CD14-positive monocyte (primary cell): ENCODE data around the gene CBX3. TPM values are rescaled to one million over a fixed set of nuclear protein-coding genes. Genes with fewer than 3 reads are reported as not detected.

Source experiments
- DNase-seq, 3 donors: peaks; one replicate each; pipeline ENCODE4 v3.0.0-alpha.2; 2011 to 2022
- H2AFZ ChIP-seq: 2 replicates; pipeline ENCODE4 v1.6.0; 2012; ENCODE audit warnings: mild to moderate bottlenecking, low read depth, low read length, inconsistent platforms; ENCODE audit not compliant: insufficient read depth, poor library complexity, severe bottlenecking
- H3K27ac ChIP-seq, 2 donors: 1 replicate in 1 of 2; 2 replicates in 1 of 2; pipeline ENCODE4 v1.5.1; 2012 to 2013; ENCODE audit warnings: low read length in 2 of 2, control low read depth in 1 of 2, inconsistent platforms in 1 of 2, low read depth in 1 of 2, mild to moderate bottlenecking in 1 of 2
- H3K27me3 ChIP-seq, 2 donors: one replicate each; pipeline versions ENCODE4 v1.6.0 to v1.6.1; 2011 to 2013; ENCODE audit warnings: low read length in 2 of 2; ENCODE audit not compliant: control insufficient read depth in 2 of 2, insufficient read depth in 2 of 2
- H3K36me3 ChIP-seq, 2 donors: replicated peaks in 1 of 2; 1 replicate in 1 of 2; 2 replicates in 1 of 2; pipeline versions ENCODE4 v1.5.1 to v1.6.1; 2012 to 2013; ENCODE audit warnings: low read length in 2 of 2, control low read depth in 1 of 2, inconsistent platforms in 1 of 2, mild to moderate bottlenecking in 1 of 2; ENCODE audit not compliant: insufficient read depth in 2 of 2, control insufficient read depth in 1 of 2
- H3K4me1 ChIP-seq, 2 donors: 1 replicate in 1 of 2; 2 replicates in 1 of 2; pipeline versions ENCODE4 v1.5.1 to v1.6.1; 2012 to 2013; ENCODE audit warnings: low read length in 2 of 2, control low read depth in 1 of 2, inconsistent platforms in 1 of 2, mild to moderate bottlenecking in 1 of 2, moderate library complexity in 1 of 2; ENCODE audit not compliant: insufficient read depth in 2 of 2, control insufficient read depth in 1 of 2
- H3K4me2 ChIP-seq: replicated peaks from 2 replicates; pipeline ENCODE3; 2012; ENCODE audit warnings: low read length, moderate library complexity, mild to moderate bottlenecking; ENCODE audit not compliant: poor library complexity, severe bottlenecking; ENCODE audit errors: extremely low read depth
- H3K4me3 ChIP-seq, 3 experiments: fragments of 200-600 bp in 1 of 3; sonication (generic) in 1 of 3; replicated peaks in 1 of 3; 1 replicate in 2 of 3; 2 replicates in 1 of 3; pipeline ENCODE4 v1.5.1; 2011 to 2013; ENCODE audit warnings: low read length in 3 of 3, mild to moderate bottlenecking in 3 of 3, control low read depth in 2 of 3, low read depth in 2 of 3, inconsistent platforms in 1 of 3, moderate library complexity in 1 of 3
- H3K79me2 ChIP-seq: 2 replicates; pipeline ENCODE4 v1.6.0; 2012; ENCODE audit warnings: mild to moderate bottlenecking, control low read depth, inconsistent platforms, low read length, moderate library complexity; ENCODE audit not compliant: insufficient read depth
- H3K9ac ChIP-seq: 2 replicates; pipeline ENCODE4 v1.6.0; 2017; ENCODE audit warnings: low read length, mild to moderate bottlenecking; ENCODE audit not compliant: insufficient read depth, poor library complexity, severe bottlenecking
- H3K9me3 ChIP-seq, 2 donors: replicated peaks in 1 of 2; 1 replicate in 1 of 2; 2 replicates in 1 of 2; pipeline versions ENCODE4 v1.5.1 to v1.6.1; 2012 to 2013; ENCODE audit warnings: low read length in 2 of 2, control low read depth in 1 of 2; ENCODE audit not compliant: control insufficient read depth in 1 of 2, insufficient read depth in 1 of 2
- H4K20me1 ChIP-seq: 2 replicates; pipeline ENCODE4 v1.6.0; 2012; ENCODE audit warnings: mild to moderate bottlenecking, low read length, control low read depth, moderate library complexity; ENCODE audit not compliant: insufficient read depth
- H3K27ac Mint-ChIP-seq, 7 donors: one replicate each; pipeline ENCODE4 v1.8.0; 2020; ENCODE audit warnings: mild to moderate bottlenecking in 7 of 7, mixed read lengths in 7 of 7, moderate library complexity in 6 of 7, inconsistent platforms in 2 of 7
- H3K27me3 Mint-ChIP-seq, 3 donors: one replicate each; pipeline ENCODE4 v1.8.0; 2021 to 2022; ENCODE audit warnings: low read depth in 3 of 3, mild to moderate bottlenecking in 3 of 3, mixed read lengths in 3 of 3, moderate library complexity in 3 of 3, inconsistent platforms in 1 of 3
- H3K36me3 Mint-ChIP-seq, 2 donors: one replicate each; pipeline ENCODE4 v1.8.0; 2020; ENCODE audit warnings: mixed read lengths in 2 of 2, inconsistent platforms in 1 of 2, mild to moderate bottlenecking in 1 of 2
- H3K4me1 Mint-ChIP-seq: one replicate; pipeline ENCODE4 v1.8.0; 2020; ENCODE audit warnings: mild to moderate bottlenecking, mixed read lengths
- H3K4me3 Mint-ChIP-seq, 2 donors: one replicate each; pipeline ENCODE4 v1.8.0; 2020; ENCODE audit warnings: mild to moderate bottlenecking in 2 of 2, mixed read lengths in 2 of 2, moderate library complexity in 1 of 2
- H3K9me3 Mint-ChIP-seq, 7 donors: one replicate each; pipeline ENCODE4 v1.8.0; 2020 to 2022; ENCODE audit warnings: mixed read lengths in 7 of 7, mild to moderate bottlenecking in 6 of 7, moderate library complexity in 6 of 7, inconsistent platforms in 2 of 7
- WGBS: methylation state at CpG from one replicate; pipeline ENCODE4 v1.1.5; 2013; ENCODE audit warnings: missing lambda C conversion rate; ENCODE audit not compliant: insufficient coverage; 5-methylcytosine and 5-hydroxymethylcytosine counted together
- intact Hi-C, 2 donors: fragments of 100-400 bp; cut with micrococcal nuclease; formaldehyde crosslinking; loops; one replicate each; pipeline versions ENCODE4 v1.15.0 to v1.15.1; 2023
- polyA plus RNA-seq, 3 donors: library from polyadenylated mRNA; depleted of rRNA in 1 of 3; unstranded in 2 of 3; stranded (reverse) in 1 of 3; fragments of 300-500 nt in 2 of 3; fragments of >200 nt in 1 of 3; fragmentation: Illumina TruSeq in 2 of 3; gene quantifications; 1 replicate in 2 of 3; 2 replicates in 1 of 3; pipeline ENCODE4 v1.2.3, GENCODE V29; 2012 to 2021
- TF ChIP-seq, protein P1 (sequence below): fragments of 200-600 bp; IDR thresholded peaks from one replicate; pipeline ENCODE4 v1.8.0; 2022; ENCODE audit warnings: antibody characterized with exemption, mild to moderate bottlenecking

The CBX3 gene
- polyA plus RNA-seq, 3 donors, result 48.1 to 78.1 (median 63.7) TPM

DNA sequence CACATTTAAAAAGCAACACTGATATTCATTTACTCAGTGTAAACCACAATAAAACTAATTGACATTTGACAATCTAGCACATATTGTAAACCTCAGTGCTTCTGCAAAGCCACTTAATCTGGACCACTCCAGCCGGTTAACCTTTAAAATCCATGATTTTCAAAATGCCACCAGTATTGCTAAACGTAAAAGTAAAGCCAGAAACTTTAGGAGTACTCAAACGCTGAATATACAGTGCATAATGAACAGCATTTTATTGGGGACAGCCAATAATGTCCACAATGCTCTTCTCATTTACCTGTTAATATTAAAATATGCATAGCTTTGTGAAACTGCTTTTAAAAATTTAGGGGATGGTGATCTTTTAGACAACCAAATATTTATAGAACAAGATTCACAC lies 11.8 kb upstream of the CBX3 start:
- Histone ChIP-seq H3K27me3 (no peaks in the 10 kb centered on the region), H3K9ac (no peak overlapping the region), H3K79me2 (peaks cover 56% of the 10 kb centered on the region), H3K4me1 (peaks cover 23 to 28% of the 10 kb centered on the region in 2 donors), H2AFZ (no peak overlapping the region), H3K9me3 (no peaks in the 10 kb centered on the region), H4K20me1 (peaks cover 99% of the 10 kb centered on the region), H3K36me3 (peaks cover 59 to 66% of the 10 kb centered on the region in 2 donors), H3K27ac (no peak overlapping the region), H3K4me2 (no peak overlapping the region), H3K4me3 (no peak overlapping the region)
- Mint-ChIP-seq H3K27me3 (no peaks in the 10 kb centered on the region), H3K9me3 (no peaks in the 10 kb centered on the region), H3K36me3 (peaks cover 55 to 74% of the 10 kb centered on the region in 2 donors), H3K4me3 (no peak overlapping the region), H3K4me1 (peaks cover 58% of the 10 kb centered on the region), H3K27ac (no peak overlapping the region)
- no peak for DNase-seq
- TF ChIP-seq, protein P1, sequence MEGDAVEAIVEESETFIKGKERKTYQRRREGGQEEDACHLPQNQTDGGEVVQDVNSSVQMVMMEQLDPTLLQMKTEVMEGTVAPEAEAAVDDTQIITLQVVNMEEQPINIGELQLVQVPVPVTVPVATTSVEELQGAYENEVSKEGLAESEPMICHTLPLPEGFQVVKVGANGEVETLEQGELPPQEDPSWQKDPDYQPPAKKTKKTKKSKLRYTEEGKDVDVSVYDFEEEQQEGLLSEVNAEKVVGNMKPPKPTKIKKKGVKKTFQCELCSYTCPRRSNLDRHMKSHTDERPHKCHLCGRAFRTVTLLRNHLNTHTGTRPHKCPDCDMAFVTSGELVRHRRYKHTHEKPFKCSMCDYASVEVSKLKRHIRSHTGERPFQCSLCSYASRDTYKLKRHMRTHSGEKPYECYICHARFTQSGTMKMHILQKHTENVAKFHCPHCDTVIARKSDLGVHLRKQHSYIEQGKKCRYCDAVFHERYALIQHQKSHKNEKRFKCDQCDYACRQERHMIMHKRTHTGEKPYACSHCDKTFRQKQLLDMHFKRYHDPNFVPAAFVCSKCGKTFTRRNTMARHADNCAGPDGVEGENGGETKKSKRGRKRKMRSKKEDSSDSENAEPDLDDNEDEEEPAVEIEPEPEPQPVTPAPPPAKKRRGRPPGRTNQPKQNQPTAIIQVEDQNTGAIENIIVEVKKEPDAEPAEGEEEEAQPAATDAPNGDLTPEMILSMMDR, result no peak
- intact Hi-C loops, result loop anchor here in 1 of 2 donors (5.0 to 10.0 kb wide), 2 partner anchors 87 to 125 kb away; no protein-coding TSS in a partner anchor
- WGBS, result no CpG with 5 or more reads among the region's 3 CpGs

DNA sequence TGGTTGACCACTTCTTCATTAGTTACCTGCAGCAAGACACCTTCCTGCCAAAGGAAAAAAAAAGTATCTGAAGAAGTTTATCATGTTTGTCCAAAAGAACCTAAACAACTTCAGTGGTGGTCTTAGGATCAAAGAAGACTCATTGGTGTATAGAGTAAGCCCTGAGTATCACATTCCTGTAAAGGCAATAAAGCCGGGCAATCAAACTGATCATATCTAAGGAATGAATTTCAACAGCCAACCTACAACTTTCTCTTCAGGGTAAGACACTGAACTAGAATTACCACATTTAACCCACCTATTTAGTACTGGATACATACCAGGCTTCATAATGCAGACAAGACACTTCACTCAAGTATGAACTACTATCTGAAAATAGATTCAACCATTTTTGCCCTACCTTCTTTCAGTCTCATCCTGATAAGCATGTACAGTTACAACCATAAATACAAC lies 11.1 kb upstream of the CBX3 start:
- Histone ChIP-seq H2AFZ (no peak overlapping the region), H3K9ac (no peak overlapping the region), H3K4me1 (peaks cover 25 to 35% of the 10 kb centered on the region in 2 donors), H3K36me3 (peaks cover 66 to 74% of the 10 kb centered on the region in 2 donors), H3K9me3 (no peaks in the 10 kb centered on the region), H3K4me3 (no peak overlapping the region), H3K27ac (no peak overlapping the region), H4K20me1 (peaks cover 99% of the 10 kb centered on the region), H3K4me2 (no peak overlapping the region), H3K79me2 (peaks cover 63% of the 10 kb centered on the region), H3K27me3 (no peaks in the 10 kb centered on the region)
- TF ChIP-seq, protein P1, result no peak
- DNase-seq, result no peak
- Mint-ChIP-seq H3K27me3 (no peaks in the 10 kb centered on the region), H3K9me3 (no peaks in the 10 kb centered on the region), H3K36me3 (peaks cover 59 to 75% of the 10 kb centered on the region in 2 donors), H3K27ac (no peak overlapping the region), H3K4me3 (no peak overlapping the region), H3K4me1 (peaks cover 61% of the 10 kb centered on the region)
- intact Hi-C loops, result loop anchor here in 1 of 2 donors (5.0 to 10.0 kb wide), 2 partner anchors 88 to 124 kb away; no protein-coding TSS in a partner anchor
- no CpG with 5 or more reads among the region's 1 CpG for WGBS
